GM23338 (cell line): ENCODE measurements around the gene TP53BP2. TPM values are rescaled to one million over a fixed set of nuclear protein-coding genes. Genes with fewer than 3 reads are reported as not detected.
A peak's percentile ranks its signal among the peaks of the same experiment; 100 is the strongest.
"Not testable (repeated sequence)": the region's sequence is repeated elsewhere in the genome, so short reads cannot be mapped to it uniquely, and the experiment has no call there.

ENCODE experiments used
- ATAC-seq: fragments of 200-7000 bp; cut with Tn5 transposase; 3 replicates; pipeline ENCODE4 v1.9.1; 2020
- DNase-seq: peaks from one replicate; pipeline ENCODE4 v3.0.0-alpha.2; 2015; ENCODE audit warnings: low spot score
- H2AFZ ChIP-seq: fragments of 200-600 bp; sonication (generic); 2 replicates; pipeline ENCODE4 v1.8.0; 2016; ENCODE audit warnings: antibody characterized with exemption, mild to moderate bottlenecking, moderate library complexity
- H3F3A ChIP-seq: fragments of 200-600 bp; sonication (generic); replicated peaks from 2 replicates; pipeline ENCODE4 v1.8.0; 2017; ENCODE audit warnings: antibody characterized with exemption, mixed run types, low read depth
- H3K27ac ChIP-seq: fragments of 200-600 bp; sonication (generic); 2 replicates; pipeline ENCODE4 v1.6.1; 2016; ENCODE audit warnings: low read depth
- H3K27me3 ChIP-seq: fragments of 200-600 bp; sonication (generic); 2 replicates; pipeline ENCODE4 v1.8.0; 2016; ENCODE audit warnings: mild to moderate bottlenecking, mixed run types, moderate library complexity; ENCODE audit not compliant: insufficient read depth
- H3K36me3 ChIP-seq: fragments of 200-600 bp; sonication (generic); 2 replicates; pipeline ENCODE4 v1.8.0; 2016; ENCODE audit warnings: mild to moderate bottlenecking; ENCODE audit not compliant: insufficient read depth
- H3K4me1 ChIP-seq: fragments of 200-600 bp; sonication (generic); 2 replicates; pipeline ENCODE4 v1.8.0; 2016; ENCODE audit warnings: mild to moderate bottlenecking, moderate library complexity; ENCODE audit not compliant: insufficient read depth
- H3K4me2 ChIP-seq: fragments of 200-600 bp; sonication (generic); 2 replicates; pipeline ENCODE4 v1.7.1; 2017; ENCODE audit warnings: mixed run types
- H3K4me3 ChIP-seq: fragments of 200-600 bp; sonication (generic); 2 replicates; pipeline ENCODE4 v1.6.1; 2016; ENCODE audit warnings: mixed run types
- H3K79me2 ChIP-seq: fragments of 200-600 bp; sonication (generic); replicated peaks from 2 replicates; pipeline ENCODE4 v1.8.0; 2017; ENCODE audit warnings: mild to moderate bottlenecking; ENCODE audit not compliant: insufficient read depth
- H3K9me2 ChIP-seq: fragments of 200-600 bp; sonication (generic); 2 replicates; pipeline ENCODE4 v1.8.0; 2017; ENCODE audit not compliant: insufficient read depth
- H4K20me1 ChIP-seq: fragments of 200-600 bp; sonication (generic); replicated peaks from 2 replicates; pipeline ENCODE4 v1.8.0; 2017; ENCODE audit warnings: mild to moderate bottlenecking; ENCODE audit not compliant: insufficient read depth
- H3K27ac Mint-ChIP-seq: 2 replicates; pipeline ENCODE4 v1.8.0; 2020; ENCODE audit warnings: inconsistent platforms, mild to moderate bottlenecking, moderate library complexity, mixed read lengths
- H3K27me3 Mint-ChIP-seq: 3 replicates; pipeline ENCODE4 v1.8.0; 2022; ENCODE audit warnings: low read depth, mild to moderate bottlenecking, moderate library complexity, mixed read lengths, inconsistent platforms; ENCODE audit not compliant: insufficient read depth, poor library complexity
- H3K36me3 Mint-ChIP-seq: 3 replicates; pipeline ENCODE4 v1.8.0; 2021; ENCODE audit warnings: low read depth, mild to moderate bottlenecking, inconsistent platforms, moderate library complexity, mixed read lengths
- H3K4me1 Mint-ChIP-seq: 3 replicates; pipeline ENCODE4 v1.8.0; 2020; ENCODE audit warnings: mild to moderate bottlenecking, inconsistent platforms, mixed read lengths
- H3K4me3 Mint-ChIP-seq: 3 replicates; pipeline ENCODE4 v1.8.0; 2021; ENCODE audit warnings: moderate library complexity, mild to moderate bottlenecking, inconsistent platforms, mixed read lengths
- H3K9me3 Mint-ChIP-seq: 3 replicates; pipeline ENCODE4 v1.8.0; 2020; ENCODE audit warnings: moderate library complexity, mild to moderate bottlenecking, inconsistent platforms, mixed read lengths
- CREB1 ChIP-seq: fragments of 250-450 bp; sonication (Bioruptor Pico); IDR thresholded peaks from 2 replicates; pipeline ENCODE4 v1.5.0; 2020; ENCODE audit warnings: low read depth, mild to moderate bottlenecking, moderate library complexity
- CTCF ChIP-seq, 2 experiments: fragments of 200-600 bp in 1 of 2; sonication (generic) in 1 of 2; conservative IDR thresholded peaks; 2 replicates each; pipeline versions ENCODE4 v1.5.1 to v1.6.1; 2016 to 2017; ENCODE audit warnings: antibody characterized with exemption in 2 of 2, low read depth in 2 of 2, mild to moderate bottlenecking in 2 of 2, moderate library complexity in 1 of 2
- POLR2AphosphoS5 ChIP-seq: IDR thresholded peaks from 2 replicates; pipeline ENCODE4 v1.6.1; 2016; ENCODE audit warnings: antibody characterized with exemption, low read depth
- long read RNA-seq: library from polyadenylated mRNA; unstranded; transcript quantifications from one replicate; pipeline ENCODE4 v2.0.0, GENCODE V29; 2020; ENCODE audit not compliant: unreplicated experiment
- polyA plus RNA-seq: library from polyadenylated mRNA; unstranded; fragments of >200 nt; fragmentation: Nextera tagmentation; extraction: Ambion mirVana; gene quantifications from 2 replicates; pipeline ENCODE4 v1.2.1, GENCODE V29; 2016
- total RNA-seq: library from RNA; depleted of rRNA; stranded (reverse); fragments of >200 nt; shearing (Covaris generic); gene quantifications from 2 replicates; pipeline ENCODE4 v1.2.3, GENCODE V29; 2014; rRNA removed

TP53BP2 gene, protein sequence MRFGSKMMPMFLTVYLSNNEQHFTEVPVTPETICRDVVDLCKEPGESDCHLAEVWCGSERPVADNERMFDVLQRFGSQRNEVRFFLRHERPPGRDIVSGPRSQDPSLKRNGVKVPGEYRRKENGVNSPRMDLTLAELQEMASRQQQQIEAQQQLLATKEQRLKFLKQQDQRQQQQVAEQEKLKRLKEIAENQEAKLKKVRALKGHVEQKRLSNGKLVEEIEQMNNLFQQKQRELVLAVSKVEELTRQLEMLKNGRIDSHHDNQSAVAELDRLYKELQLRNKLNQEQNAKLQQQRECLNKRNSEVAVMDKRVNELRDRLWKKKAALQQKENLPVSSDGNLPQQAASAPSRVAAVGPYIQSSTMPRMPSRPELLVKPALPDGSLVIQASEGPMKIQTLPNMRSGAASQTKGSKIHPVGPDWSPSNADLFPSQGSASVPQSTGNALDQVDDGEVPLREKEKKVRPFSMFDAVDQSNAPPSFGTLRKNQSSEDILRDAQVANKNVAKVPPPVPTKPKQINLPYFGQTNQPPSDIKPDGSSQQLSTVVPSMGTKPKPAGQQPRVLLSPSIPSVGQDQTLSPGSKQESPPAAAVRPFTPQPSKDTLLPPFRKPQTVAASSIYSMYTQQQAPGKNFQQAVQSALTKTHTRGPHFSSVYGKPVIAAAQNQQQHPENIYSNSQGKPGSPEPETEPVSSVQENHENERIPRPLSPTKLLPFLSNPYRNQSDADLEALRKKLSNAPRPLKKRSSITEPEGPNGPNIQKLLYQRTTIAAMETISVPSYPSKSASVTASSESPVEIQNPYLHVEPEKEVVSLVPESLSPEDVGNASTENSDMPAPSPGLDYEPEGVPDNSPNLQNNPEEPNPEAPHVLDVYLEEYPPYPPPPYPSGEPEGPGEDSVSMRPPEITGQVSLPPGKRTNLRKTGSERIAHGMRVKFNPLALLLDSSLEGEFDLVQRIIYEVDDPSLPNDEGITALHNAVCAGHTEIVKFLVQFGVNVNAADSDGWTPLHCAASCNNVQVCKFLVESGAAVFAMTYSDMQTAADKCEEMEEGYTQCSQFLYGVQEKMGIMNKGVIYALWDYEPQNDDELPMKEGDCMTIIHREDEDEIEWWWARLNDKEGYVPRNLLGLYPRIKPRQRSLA
- total RNA-seq: 32.9 and 33.9 TPM in 2 replicates
- 7.8 and 10.1 TPM in 2 replicates for polyA plus RNA-seq
- long read RNA-seq, partial matches to known transcripts: 9 of 9 reads
- long read RNA-seq, other reads (novel, unspliced or antisense): 0 of 9 reads

DNA sequence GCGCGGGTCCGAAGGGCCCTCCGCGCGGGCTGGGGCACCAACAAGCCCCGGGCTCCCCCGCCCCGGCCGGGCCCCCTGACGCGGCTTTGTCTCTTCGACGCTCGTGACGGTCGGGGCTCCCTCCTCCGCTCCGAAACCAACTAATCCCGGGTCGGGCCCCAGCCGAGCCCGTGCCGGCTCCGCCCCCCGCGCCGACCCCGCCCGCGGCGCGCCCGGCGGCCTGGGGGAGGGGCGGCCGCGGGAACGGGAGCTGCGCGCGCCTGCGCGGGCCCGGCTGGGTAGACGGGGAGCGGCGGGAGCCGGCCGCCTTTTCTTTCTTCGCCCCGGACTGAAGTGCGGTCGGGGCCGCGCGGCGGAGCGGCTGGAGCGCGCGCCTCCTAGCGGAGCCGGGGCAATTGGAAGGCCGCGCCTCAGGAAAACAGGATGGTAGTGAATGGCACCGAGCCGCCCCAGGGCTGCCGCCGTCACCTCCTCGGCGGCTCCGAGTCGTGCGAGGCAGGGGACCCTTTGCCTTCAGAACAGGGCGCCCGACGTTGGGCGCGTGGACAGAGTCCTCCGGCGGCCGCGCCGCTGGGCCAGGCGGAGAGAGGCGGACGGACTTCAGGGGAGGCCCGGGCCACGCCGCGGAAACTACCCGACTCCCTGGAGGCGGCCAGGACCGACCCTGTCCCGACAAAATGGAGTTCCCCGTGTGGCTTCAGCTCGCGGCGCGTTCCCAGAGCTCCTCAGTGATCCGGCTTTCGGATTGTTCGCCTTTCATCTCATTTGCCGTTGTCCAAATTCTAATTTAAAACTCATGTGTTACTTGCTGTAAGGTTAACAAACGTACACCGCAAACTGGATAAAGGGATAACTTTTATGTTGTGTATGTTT is at the start of gene TP53BP2:
Gene TP53BP2, minus strand, starts transcription at position 138 of the 873 bp plus-strand sequence. CDS start 267 bp downstream, outside the sequence.
- H3K27me3 Mint-ChIP-seq: peaks cover 7% of the 10 kb centered on the region
- peak within 1 kb of the TSS; percentile 93 for H3K4me2 ChIP-seq
- H3K36me3 Mint-ChIP-seq: no peaks in the 10 kb centered on the region
- peak; percentile 84 for ATAC-seq
- peak within 1 kb of the TSS; percentile 98 for H3K27ac Mint-ChIP-seq
- peaks cover 32% of the 10 kb centered on the region for H4K20me1 ChIP-seq
- H3K4me3 Mint-ChIP-seq: peak within 1 kb of the TSS; percentile 93
- no peaks in the 10 kb centered on the region for H3K9me3 Mint-ChIP-seq
- no peaks in the 10 kb centered on the region for H3K9me2 ChIP-seq
- peaks cover 12% of the 10 kb centered on the region for H3K27me3 ChIP-seq
- H3K4me1 ChIP-seq: peaks cover 11% of the 10 kb centered on the region
- peaks cover 23% of the 10 kb centered on the region for H3K4me1 Mint-ChIP-seq
- peaks cover 9% of the 10 kb centered on the region for H3F3A ChIP-seq
- peak within 1 kb of the TSS; percentile 86 for H2AFZ ChIP-seq
- DNase-seq: peak; percentile 91
- H3K27ac ChIP-seq: peak within 1 kb of the TSS; percentile 99
- H3K79me2 ChIP-seq: peaks cover 42% of the 10 kb centered on the region
- H3K36me3 ChIP-seq: no peaks in the 10 kb centered on the region
- H3K4me3 ChIP-seq: peak within 1 kb of the TSS; percentile 86
- TF ChIP-seq POLR2AphosphoS5: peak; percentile 54
- TF ChIP-seq CTCF (conservative IDR thresholded peaks at IDR 0.05; ENCODE audit: low read depth in 2 of 2): peak; percentile 43 to 64
- no peak for TF ChIP-seq CREB1

- not testable (repeated sequence) for H2AFZ ChIP-seq, DNase-seq, ATAC-seq, H3K4me1 Mint-ChIP-seq, H3K36me3 Mint-ChIP-seq, H3K4me2 ChIP-seq, H3K9me3 Mint-ChIP-seq, H3K27me3 Mint-ChIP-seq, H3K36me3 ChIP-seq, H3K9me2 ChIP-seq, H3K27ac Mint-ChIP-seq, H3K27me3 ChIP-seq, H3K27ac ChIP-seq, H3K4me3 Mint-ChIP-seq, H3K4me3 ChIP-seq, H3K4me1 ChIP-seq, H4K20me1 ChIP-seq, H3K79me2 ChIP-seq, H3F3A ChIP-seq
These were observed 44.7 kb upstream of the TP53BP2 start for GRCh38 chr1:223890494-223890893.

- not testable (repeated sequence) for H2AFZ ChIP-seq, H3K36me3 Mint-ChIP-seq, H3K79me2 ChIP-seq, H3K27me3 ChIP-seq, H3K27ac ChIP-seq, H3K4me2 ChIP-seq, H3K27ac Mint-ChIP-seq, ATAC-seq, H3K4me3 Mint-ChIP-seq, H3K4me3 ChIP-seq, H3K4me1 ChIP-seq, H3K4me1 Mint-ChIP-seq, DNase-seq, H4K20me1 ChIP-seq, H3K9me2 ChIP-seq, H3K27me3 Mint-ChIP-seq, H3F3A ChIP-seq, H3K36me3 ChIP-seq, H3K9me3 Mint-ChIP-seq
These were observed 43.6 kb upstream of the TP53BP2 start for GRCh38 chr1:223889319-223889718.
